Left ventricle myocardium inferior (tissue), 1 donor: ENCODE data around the gene ERICH6. TPM values are rescaled to one million over a fixed set of nuclear protein-coding genes. Genes with fewer than 3 reads are reported as not detected.

Experiments
- DNase-seq: peaks from one replicate; pipeline ENCODE4 v3.0.0-alpha.2; 2020
- H3K27ac ChIP-seq: fragments of 200-600 bp; replicated peaks from 2 replicates; pipeline ENCODE4 v1.8.0; 2021
- H3K27me3 ChIP-seq: fragments of 200-600 bp; 2 replicates; pipeline ENCODE4 v1.8.0; 2021; ENCODE audit warnings: low read depth
- H3K36me3 ChIP-seq: fragments of 200-600 bp; 2 replicates; pipeline ENCODE4 v1.8.0; 2021
- H3K4me1 ChIP-seq: fragments of 200-600 bp; 2 replicates; pipeline ENCODE4 v1.8.0; 2021
- H3K4me3 ChIP-seq: fragments of 200-600 bp; 2 replicates; pipeline ENCODE4 v1.8.0; 2021; ENCODE audit warnings: mild to moderate bottlenecking, moderate library complexity
- H3K9me3 ChIP-seq: fragments of 200-600 bp; replicated peaks from 2 replicates; pipeline ENCODE4 v1.8.0; 2021
- intact Hi-C: fragments of 100-400 bp; cut with micrococcal nuclease; formaldehyde crosslinking; loops from one replicate; pipeline ENCODE4 v1.11.0; 2022
- total RNA-seq: library from RNA; stranded (reverse); fragmentation: NEBNext Ultra II Directional; extraction: Animal tissue kit (Norgen Biotek cat#: 25700); gene quantifications from one replicate; pipeline ENCODE4 v1.2.1, GENCODE V29; 2021
- TF ChIP-seq, protein P1 (sequence below): fragments of 200-600 bp; IDR thresholded peaks from 2 replicates; pipeline ENCODE4 v1.8.0; 2021; ENCODE audit warnings: antibody characterized with exemption, mild to moderate bottlenecking, borderline replicate concordance
- donor health status: DM: no; HTN: yes; CAD: no; lungs with severe emphysema.

The ERICH6 gene
- total RNA-seq, 1 donor from 2014 or later = 0.55 TPM

DNA sequence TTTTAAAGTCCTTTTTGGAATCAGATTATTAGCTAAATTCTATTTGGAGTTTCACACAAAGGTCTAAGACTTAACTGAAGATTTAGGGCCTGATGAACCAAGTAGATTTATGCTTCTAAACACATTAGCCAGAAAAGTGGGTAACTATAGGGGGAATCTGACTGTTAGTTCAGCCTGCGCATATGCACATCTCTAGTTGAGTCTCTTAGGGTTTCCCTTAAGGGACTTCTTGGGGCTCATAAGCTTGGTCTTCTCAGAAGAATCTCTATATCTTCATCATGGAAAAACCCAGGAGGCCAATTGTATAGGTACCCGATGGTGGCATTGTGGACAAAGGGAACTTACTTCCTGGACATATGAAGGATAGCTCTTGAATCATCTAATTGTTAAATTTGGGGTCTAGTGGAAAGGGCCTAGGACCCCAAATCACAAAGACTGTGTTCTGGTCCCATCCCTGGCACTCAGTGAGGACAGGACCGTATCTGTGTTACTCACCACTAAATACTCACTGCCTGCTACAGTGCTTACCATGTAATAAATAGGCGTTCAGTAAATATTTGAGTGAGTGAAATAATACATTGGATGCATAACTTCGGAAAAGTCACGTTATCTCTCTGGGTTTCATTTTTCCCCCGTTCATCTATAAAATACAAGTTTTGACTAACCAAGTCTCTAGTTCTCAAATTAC lies 83.6 kb downstream of the ERICH6 start:
- no peak for DNase-seq
- intact Hi-C loops = no loop called here
- TF ChIP-seq, protein P1, sequence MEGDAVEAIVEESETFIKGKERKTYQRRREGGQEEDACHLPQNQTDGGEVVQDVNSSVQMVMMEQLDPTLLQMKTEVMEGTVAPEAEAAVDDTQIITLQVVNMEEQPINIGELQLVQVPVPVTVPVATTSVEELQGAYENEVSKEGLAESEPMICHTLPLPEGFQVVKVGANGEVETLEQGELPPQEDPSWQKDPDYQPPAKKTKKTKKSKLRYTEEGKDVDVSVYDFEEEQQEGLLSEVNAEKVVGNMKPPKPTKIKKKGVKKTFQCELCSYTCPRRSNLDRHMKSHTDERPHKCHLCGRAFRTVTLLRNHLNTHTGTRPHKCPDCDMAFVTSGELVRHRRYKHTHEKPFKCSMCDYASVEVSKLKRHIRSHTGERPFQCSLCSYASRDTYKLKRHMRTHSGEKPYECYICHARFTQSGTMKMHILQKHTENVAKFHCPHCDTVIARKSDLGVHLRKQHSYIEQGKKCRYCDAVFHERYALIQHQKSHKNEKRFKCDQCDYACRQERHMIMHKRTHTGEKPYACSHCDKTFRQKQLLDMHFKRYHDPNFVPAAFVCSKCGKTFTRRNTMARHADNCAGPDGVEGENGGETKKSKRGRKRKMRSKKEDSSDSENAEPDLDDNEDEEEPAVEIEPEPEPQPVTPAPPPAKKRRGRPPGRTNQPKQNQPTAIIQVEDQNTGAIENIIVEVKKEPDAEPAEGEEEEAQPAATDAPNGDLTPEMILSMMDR = no peak
- H3K36me3 ChIP-seq = peaks cover 8% of the 10 kb centered on the region
- peaks cover 32% of the 10 kb centered on the region for H3K4me1 ChIP-seq
- no peaks in the 10 kb centered on the region for H3K27me3 ChIP-seq
- H3K9me3 ChIP-seq = no peaks in the 10 kb centered on the region
- no peak overlapping the region for H3K4me3 ChIP-seq
- no peak overlapping the region for H3K27ac ChIP-seq

DNA sequence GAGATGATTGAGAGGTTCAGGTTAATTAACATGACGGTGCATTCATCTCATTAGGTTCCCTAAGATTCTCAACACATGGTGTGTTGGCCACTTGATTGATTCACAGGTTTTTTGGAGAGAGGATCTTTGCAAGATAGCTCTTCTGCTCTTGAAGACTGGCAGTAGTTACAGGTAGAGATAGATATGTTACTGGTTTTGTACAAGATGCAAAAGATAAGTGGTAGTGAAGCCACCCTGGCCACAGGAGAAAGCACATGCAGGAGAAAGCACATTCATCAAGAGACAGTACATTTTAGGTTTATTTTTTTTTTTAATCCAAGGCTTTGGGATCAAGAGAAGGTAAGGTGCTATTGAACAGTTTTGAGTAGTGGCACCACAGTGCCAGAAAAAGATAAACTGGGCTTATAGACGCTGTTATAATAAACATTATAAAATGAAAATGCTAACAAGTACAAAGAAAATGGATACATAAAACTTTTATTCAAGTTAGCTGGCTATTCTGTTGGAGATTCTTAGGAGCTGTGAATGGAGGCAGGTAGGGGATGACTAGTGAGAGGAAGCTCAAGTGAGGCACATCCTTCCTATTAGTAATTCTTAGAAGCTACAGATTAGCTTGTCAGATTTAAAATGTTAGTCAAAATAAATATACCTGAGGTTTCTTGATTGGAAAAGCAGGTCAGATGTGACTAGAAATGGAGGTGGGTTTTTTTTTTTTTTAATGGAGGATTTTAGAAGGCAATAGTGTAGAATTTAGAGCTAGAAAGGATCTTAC lies 89.8 kb downstream of the ERICH6 start:
- peaks cover 51% of the 10 kb centered on the region for H3K4me1 ChIP-seq
- no peak overlapping the region for H3K4me3 ChIP-seq
- H3K27me3 ChIP-seq = no peaks in the 10 kb centered on the region
- H3K9me3 ChIP-seq = no peaks in the 10 kb centered on the region
- peaks cover 11% of the 10 kb centered on the region for H3K36me3 ChIP-seq
- no peak overlapping the region for H3K27ac ChIP-seq
- TF ChIP-seq, protein P1 = no peak
- no peak for DNase-seq
- intact Hi-C loops = no loop called here

DNA sequence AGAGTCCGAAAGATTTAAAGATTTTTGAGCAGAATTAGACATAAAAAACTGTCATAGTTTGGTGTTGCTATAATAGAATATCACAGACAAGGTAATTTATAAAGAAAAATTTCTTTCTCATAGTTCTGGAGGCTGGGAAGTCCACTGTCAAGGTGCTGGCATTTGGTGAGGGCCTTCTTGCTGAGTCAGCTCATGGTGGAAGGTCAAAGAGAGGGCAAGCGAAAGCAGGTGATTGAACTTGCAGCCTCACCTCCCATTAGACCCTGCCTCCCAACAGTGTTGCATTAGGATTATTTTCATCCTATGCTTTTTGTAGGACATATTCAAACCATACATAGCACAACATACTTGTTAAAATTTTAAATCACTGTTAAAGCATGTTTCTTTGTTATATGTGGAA lies 90.7 kb downstream of the ERICH6 start:
- Histone ChIP-seq H3K27me3 (no peaks in the 10 kb centered on the region), H3K27ac (no peak overlapping the region), H3K9me3 (no peaks in the 10 kb centered on the region), H3K36me3 (peaks cover 11% of the 10 kb centered on the region), H3K4me3 (no peak overlapping the region), H3K4me1 (peaks cover 60% of the 10 kb centered on the region)
- TF ChIP-seq, protein P1 = no peak
- no peak for DNase-seq
- intact Hi-C loops = no loop called here

DNA sequence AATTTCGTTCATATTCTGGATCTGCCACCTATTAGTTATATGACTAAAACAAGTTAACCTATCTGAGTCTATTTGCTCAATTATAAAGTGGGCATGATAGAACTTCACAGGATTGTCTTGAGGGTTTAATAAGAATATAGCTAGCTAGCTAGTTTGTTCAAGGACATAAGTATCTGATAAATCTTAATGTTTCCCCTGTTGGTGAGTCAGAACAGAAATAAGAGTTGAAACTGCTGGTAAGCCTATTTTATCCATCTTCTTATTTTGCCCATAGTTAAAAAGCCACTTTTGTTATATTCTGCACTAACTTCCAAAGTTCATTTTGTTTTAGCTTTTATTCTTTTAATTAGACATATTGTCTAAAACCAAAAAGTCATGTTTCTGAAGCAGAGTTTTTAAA lies 91.2 kb downstream of the ERICH6 start:
- H3K27me3 ChIP-seq = no peaks in the 10 kb centered on the region
- peaks cover 65% of the 10 kb centered on the region for H3K4me1 ChIP-seq
- no peak overlapping the region for H3K27ac ChIP-seq
- H3K9me3 ChIP-seq = no peaks in the 10 kb centered on the region
- DNase-seq = no peak
- intact Hi-C loops = no loop called here
- H3K4me3 ChIP-seq = no peak overlapping the region
- TF ChIP-seq, protein P1 = no peak
- H3K36me3 ChIP-seq = peaks cover 11% of the 10 kb centered on the region

DNA sequence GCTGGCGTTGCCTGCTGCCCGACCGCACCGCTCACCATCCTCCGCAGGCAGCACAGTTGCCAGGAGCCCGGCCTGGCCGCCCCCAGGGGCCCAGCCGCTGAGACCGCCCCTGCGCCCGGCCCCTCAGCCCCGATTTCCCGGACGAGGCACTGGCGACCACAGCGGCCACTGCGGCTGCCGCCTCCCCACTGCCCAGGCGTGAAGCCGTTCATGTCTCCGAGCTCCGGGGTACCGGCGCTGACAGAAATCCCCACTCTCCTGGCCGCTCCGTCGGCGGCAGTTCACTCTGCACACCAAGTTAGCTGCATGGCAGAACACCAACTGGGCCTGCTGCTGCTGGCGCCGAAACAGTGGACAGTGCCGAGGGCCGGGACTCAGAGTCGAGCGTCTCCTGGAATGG lies 92.1 kb downstream of the ERICH6 start:
- intact Hi-C loops = no loop called here
- peaks cover 73% of the 10 kb centered on the region for H3K4me1 ChIP-seq
- DNase-seq = no peak

More for the DNA sequence above, 92.1 kb downstream of the ERICH6 start:
- Histone ChIP-seq H3K4me3 (no peak overlapping the region), H3K36me3 (peaks cover 11% of the 10 kb centered on the region), H3K27ac (no peak overlapping the region), H3K27me3 (no peaks in the 10 kb centered on the region), H3K9me3 (no peaks in the 10 kb centered on the region)
- TF ChIP-seq, protein P1 = no peak
